Lung microvascular endothelial cell (primary cell): Measurements from ENCODE around the gene RNF113B. TPM values are rescaled to one million over a fixed set of nuclear protein-coding genes. Genes with fewer than 3 reads are reported as not detected.

Experiments
- DNase-seq, 2 donors: peaks; one replicate each; pipeline versions ENCODE4 v3.0.0 to v3.0.0-alpha.2; 2010; ENCODE audit warnings: low read depth in 2 of 2
- total RNA-seq: library from RNA; depleted of rRNA; stranded (reverse); fragments of >200 nt; gene quantifications from 2 replicates; pipeline ENCODE4 v1.2.1, GENCODE V29; 2014

RNF113B gene
- not detected in 2 replicates for total RNA-seq

DNA sequence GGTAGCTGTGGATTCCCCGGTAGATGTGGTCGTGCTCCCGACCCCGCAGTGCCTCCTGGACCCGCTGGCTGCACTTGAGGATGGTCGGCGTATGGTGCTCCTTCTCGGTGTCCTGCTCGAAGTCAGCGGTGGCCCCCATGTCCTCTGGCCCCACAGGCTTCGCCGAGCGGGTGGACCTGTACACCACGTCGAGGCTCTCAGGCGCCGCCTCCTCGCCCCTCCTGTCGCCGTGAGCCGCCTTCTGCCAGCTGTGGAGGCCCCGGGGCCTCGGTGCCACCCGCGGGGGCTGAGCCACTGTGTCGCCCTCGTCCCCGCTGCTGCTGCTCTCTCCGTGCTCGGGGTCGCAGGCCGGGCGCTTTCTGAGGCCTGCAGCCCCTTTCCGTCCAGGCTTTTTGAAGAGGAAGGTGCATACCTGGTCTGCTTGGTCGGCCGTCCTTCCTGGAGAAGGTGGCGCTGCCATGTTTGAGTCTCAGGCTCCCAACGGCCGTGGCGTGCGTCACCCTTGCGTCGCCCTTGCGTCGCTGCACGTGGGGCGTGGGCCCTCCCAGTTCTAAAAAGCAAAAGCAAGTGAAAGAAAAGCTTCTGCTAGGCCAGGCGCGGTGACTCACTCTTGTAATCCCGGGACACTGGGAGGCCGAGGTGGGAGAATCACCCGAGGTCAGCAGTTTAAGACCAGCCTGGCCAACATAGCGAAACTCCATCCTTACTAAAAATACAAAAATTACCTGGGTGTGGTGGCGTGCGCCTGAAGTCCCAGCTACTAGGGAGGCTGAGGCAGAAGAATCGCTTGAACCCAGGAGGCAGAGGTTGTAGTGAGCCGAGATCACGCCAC, at the start of gene RNF113B:
RNF113B (minus strand) TSS at position 493 of the 832 bp plus-strand sequence; CDS start at position 460, 33 bp downstream.
- DNase-seq, result no peak

- no peak for DNase-seq
These were observed 49.4 kb upstream of the RNF113B start for GRCh38 chr13:98226496-98226895.

- no peak for DNase-seq
These were observed 48.2 kb upstream of the RNF113B start for GRCh38 chr13:98225036-98225940.

DNA sequence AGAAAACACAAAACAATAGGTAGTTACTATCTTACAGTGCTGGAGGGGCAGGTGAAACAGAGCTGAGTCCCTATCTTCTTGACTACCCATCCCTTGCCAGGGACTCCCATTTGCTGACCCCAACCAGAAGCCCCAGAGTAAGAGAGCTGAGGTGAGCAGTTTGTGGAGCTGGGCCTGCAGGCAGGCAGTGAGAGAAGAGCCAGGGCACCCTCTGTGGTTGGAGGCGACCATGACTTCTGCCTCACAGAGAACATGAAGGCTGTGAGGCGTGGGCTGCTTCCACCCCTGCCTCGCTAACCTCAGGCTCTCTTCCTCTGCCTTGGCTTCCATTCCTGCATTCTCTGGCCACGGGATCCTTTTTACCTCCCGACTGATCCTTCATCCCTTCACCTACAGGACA, 47.5 kb upstream of the RNF113B start:
- DNase-seq, result no peak

DNA sequence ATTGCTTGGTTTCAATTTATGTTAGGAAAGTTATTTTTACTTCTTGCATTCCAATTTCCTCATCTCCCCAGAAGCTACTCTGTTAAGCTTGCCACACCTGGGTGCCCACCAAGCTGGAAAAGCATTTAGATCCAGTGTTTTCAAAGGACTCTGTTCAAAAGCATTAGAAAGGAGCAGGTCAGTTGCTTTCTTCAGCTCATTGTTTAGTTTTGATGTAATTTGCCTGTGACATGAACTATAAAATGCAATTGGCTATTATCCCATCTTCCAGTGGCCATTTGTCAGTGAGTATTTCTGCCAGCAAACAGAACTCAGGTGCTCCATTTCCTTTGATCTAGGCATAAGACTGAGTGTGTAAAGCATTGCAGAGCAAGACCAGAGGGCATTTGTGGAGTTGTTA, 46.7 kb upstream of the RNF113B start:
- DNase-seq, result peak in 1 of 2 donors; percentile 67

DNA sequence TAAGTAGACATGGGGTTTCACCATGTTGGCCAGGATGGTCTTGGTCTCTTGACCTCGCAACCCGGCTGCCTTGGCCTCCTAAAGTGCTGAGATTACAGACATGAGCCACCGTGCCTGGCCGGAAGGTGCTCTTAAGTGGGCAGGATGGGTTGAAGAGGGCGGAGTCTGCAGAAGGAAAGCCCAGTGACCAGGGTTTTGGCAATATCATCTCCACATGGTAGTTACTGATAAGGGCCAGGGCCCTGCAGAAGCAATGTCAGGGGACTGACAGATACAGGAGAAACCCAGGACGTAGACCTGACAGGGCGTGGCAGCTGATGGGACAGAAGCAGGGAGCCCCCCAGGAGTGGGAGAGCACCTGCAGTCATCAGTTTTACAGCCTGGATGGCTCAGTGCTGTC, 45.7 kb upstream of the RNF113B start:
- peak in 1 of 2 donors; percentile 31 for DNase-seq

- DNase-seq, result peak; percentile 37 to 93
These were observed 45.0 kb upstream of the RNF113B start for GRCh38 chr13:98222081-98222554.

- DNase-seq, result no peak
These were observed 44.2 kb upstream of the RNF113B start for GRCh38 chr13:98221234-98221633.

- no peak for DNase-seq
These were observed 43.3 kb upstream of the RNF113B start for GRCh38 chr13:98220271-98220791.

- DNase-seq, result no peak
These were observed 42.6 kb upstream of the RNF113B start for GRCh38 chr13:98219685-98220084.

DNA sequence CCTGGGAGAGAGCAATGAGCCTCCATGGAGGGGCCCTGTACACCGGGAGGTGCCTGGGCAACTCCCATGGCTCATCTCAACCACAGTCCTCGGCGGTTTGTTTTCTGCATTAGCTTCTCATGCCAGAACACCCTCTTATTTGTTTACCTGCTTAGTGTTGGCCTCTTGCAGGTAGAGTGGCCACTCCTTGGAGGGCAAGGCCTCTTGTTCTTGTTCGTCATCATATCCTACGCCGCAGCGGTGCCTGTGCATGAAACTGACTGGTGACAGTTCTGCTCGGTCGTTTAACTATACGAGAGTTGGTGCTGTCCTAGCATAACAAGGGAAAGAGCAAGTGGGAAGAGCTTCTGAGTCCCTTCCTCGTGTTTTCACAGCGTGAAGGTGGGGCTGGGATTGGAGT, 40.5 kb upstream of the RNF113B start:
- DNase-seq, result no peak

DNA sequence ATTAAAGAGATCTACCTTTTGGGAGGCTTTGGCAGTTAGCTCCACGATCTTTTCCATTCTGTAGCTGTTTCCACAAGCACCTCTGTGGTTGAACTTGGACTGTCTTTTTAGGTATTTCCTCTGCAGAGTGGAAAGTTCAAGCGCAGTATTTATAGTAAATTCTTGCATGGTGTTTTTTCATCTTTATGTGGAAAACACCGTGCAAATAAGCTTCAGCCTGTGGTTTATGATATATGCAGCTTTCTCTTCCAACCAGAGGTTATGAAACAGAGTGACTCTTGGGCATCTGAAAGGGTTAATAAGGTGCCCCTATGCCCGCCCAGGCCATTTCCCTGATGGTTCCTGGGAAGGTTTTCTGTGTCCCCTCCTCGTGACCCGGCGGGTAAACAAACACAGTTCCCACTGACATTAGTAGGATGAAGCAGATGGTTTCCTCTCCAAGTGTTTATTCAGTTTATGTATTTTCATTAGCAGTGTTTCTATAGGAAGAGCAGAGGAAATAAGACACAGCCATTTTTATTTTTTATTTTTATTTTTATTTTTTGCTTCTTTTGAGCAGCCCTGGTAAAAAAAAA, 39.7 kb upstream of the RNF113B start:
- peak; percentile 11 to 91 for DNase-seq

DNA sequence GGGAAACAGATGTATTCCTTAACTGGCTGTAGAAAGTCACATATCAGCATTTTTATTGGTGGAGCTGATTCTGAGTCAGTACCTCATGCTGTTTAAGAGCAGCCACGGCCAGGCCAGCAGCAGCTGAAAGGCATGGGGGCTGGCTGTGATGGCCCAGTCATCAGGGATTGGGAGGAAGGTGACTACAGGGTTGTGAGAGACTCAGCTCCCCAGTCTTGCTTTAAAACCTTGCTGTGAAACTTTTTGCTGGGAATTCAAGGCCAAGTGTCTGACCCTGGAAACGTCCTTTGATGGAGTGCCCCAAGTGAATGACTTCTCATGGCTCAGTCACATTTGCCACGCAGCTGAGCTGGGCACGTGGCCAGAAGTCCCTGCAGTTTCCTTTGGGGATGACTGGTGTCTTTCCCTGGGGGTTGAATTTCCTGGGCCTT, 39.1 kb upstream of the RNF113B start:
- DNase-seq, result peak; percentile 68 to 83

DNA sequence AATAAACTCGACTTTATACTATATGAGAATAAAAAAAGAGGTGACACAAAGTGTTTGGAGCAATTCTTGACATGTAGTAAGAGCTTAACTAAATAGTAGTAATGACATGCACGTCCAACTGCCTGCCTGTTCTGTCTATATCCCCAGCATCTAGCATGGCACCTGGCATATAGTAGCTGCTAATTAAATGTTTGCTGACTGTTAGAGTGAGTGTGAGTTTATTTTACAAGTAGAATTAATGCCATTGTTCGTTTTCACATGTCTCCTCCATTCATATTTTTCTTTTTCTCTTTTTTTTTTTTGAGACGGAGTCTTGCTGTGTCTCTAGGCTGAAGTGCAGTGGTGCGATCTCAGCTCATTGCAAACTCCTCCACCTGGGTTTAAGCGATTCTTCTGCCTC, 38.4 kb upstream of the RNF113B start:
- DNase-seq, result no peak

GRCh38 chr13:98214707-98215106, 37.6 kb upstream of the RNF113B start:
- peak; percentile 11 to 45 for DNase-seq

DNA sequence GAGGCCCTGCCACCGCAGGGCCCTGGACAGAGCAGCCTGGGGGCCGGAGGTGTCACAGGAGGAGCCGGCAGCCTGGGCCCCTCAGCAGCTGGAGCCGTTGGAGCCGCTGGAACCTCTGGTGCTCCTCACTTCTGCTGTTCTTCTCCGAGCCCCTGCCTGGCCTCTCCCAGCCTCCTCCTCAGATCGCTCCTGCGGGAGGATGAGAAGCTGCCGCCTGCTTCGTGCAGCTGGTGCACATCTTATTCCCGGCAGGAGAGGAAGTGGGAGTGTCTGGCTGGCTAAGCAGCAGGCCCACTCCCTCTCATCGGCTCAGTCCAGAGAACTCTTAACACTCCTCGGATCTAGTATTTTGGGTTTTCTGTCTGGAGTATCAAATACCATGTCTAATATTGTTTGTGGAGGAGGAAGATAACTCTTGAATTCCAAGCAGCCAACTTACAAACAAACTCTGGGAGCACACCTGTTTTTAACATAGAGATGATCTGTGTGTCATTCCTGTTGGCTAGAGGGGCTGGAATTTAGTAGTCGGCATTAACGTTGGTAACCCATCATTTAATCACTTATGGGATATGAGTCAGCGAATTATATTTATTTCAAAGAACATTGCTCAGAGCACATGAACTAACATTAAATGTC, 37.1 kb upstream of the RNF113B start:
- peak; percentile 38 to 52 for DNase-seq

GRCh38 chr13:98213354-98213753, 36.3 kb upstream of the RNF113B start:
- no peak for DNase-seq

DNA sequence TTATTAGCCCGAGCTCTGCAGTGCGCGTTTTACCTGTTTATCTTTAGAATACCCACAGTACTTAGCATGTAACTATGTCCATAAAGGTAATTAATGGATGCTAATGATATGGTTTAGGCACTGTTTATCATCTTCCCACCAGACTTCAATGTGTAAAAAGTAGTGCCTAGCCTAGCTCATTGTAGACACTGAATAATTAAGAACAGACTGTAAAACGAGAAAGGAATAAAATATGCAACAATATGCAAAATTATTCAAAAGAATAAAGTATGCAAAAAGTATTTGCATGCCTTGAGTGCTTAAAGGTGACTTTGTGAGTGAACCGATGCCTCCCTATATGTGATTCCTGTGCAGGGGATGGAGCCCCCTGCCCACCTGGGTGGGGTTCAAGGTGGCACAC, 35.7 kb upstream of the RNF113B start:
- no peak for DNase-seq

- no peak for DNase-seq
These were observed 31.5 kb upstream of the RNF113B start for GRCh38 chr13:98208606-98209005.

DNA sequence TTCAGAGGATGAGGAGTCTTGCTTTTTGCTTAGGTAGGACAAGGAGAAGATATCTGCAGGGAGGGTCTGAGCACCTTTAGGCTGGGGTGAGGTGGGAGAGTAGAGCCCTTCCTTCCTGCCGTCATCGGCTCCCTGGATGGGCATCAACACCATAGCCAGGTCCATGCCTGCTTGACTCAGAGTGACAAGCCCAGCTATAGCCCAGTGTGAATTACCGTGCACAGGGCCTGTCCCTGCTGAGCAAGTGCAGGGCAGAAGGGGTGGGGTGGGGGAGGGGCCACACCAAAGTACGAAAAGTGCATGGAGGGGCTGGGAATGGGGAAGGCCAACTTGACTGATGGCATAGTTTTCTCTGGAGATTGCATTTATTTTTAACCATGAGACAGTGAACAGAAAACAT, 30.3 kb upstream of the RNF113B start:
- peak in 1 of 2 donors; percentile 12 for DNase-seq

DNA sequence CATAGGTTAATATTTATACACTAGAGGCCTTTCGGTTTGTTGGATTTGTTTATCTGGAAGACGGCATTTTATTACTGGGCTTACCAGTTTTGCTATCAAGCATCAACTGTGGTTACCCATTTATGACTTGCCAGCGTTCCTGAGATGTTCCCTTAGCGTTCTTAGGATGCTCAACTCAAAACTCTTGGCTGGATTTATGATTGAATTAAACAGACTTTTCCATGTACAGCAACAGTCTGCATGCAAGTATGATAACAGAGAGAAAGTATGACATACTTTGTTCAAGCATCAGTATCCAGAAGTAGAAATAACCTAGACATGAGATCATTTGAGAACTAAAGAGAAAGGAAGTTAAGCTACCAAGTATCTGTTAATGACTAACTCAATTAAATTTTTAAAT, 29.9 kb upstream of the RNF113B start:
- peak in 1 of 2 donors; percentile 38 for DNase-seq
